ENCODE results near the gene RPTOR.

- no peak for TF ChIP-seq EP300 (IDR thresholded peaks at IDR 0.05)
- TF ChIP-seq POLR2A (IDR thresholded peaks at IDR 0.05; ENCODE audit: low read depth): no peak
Observed at GRCh38 chr17:80998748-80999535, 454.3 kb downstream of the RPTOR start.

All from esophagus muscularis mucosa (tissue), 2 donors.